H9 (cell line): ENCODE results near the gene COX8A. TPM values are rescaled to one million over a fixed set of nuclear protein-coding genes. Genes with fewer than 3 reads are reported as not detected.

Source experiments
- DNase-seq: peaks from one replicate; pipeline ENCODE4 v3.0.0-alpha.2; 2017
- H2AFZ ChIP-seq: one replicate; pipeline ENCODE4 v1.6.1; 2013; ENCODE audit warnings: mild to moderate bottlenecking, low read length, control low read depth, moderate library complexity
- H2AK5ac ChIP-seq: 2 replicates; pipeline ENCODE4 v1.6.1; 2013; ENCODE audit warnings: low read length, control low read depth, mixed read lengths; ENCODE audit not compliant: insufficient read length
- H2BK120ac ChIP-seq: one replicate; pipeline ENCODE4 v1.6.1; 2013; ENCODE audit warnings: low read depth, mild to moderate bottlenecking, low read length, control low read depth, inconsistent platforms; ENCODE audit not compliant: poor library complexity, severe bottlenecking
- H2BK12ac ChIP-seq: 2 replicates; pipeline ENCODE4 v1.6.1; 2013; ENCODE audit warnings: low read length, control low read depth, mixed read lengths, low read depth; ENCODE audit not compliant: insufficient read length
- H2BK15ac ChIP-seq: 2 replicates; pipeline ENCODE4 v1.6.1; 2013; ENCODE audit warnings: low read depth, low read length, control low read depth
- H2BK20ac ChIP-seq: one replicate; pipeline ENCODE4 v1.6.1; 2013; ENCODE audit warnings: low read depth, mild to moderate bottlenecking, low read length, control low read depth, inconsistent platforms; ENCODE audit not compliant: poor library complexity, severe bottlenecking
- H2BK5ac ChIP-seq: 2 replicates; pipeline ENCODE4 v1.6.1; 2013; ENCODE audit warnings: low read length, control low read depth, mixed read lengths; ENCODE audit not compliant: insufficient read length
- H3K14ac ChIP-seq: 2 replicates; pipeline ENCODE4 v1.6.1; 2013; ENCODE audit warnings: low read length, control low read depth; ENCODE audit not compliant: insufficient read depth
- H3K18ac ChIP-seq: 2 replicates; pipeline ENCODE4 v1.6.1; 2013; ENCODE audit warnings: low read depth, mild to moderate bottlenecking, mixed read lengths, low read length, control low read depth; ENCODE audit not compliant: insufficient read length
- H3K23ac ChIP-seq: 2 replicates; pipeline ENCODE4 v1.6.1; 2013; ENCODE audit warnings: low read length, control low read depth, mixed read lengths, low read depth; ENCODE audit not compliant: insufficient read length
- H3K23me2 ChIP-seq: 2 replicates; pipeline ENCODE4 v1.6.1; 2013; ENCODE audit warnings: low read depth, mild to moderate bottlenecking, mixed read lengths, low read length, control low read depth; ENCODE audit not compliant: insufficient read length, poor library complexity, severe bottlenecking
- H3K27ac ChIP-seq: 2 replicates; pipeline ENCODE4 v1.5.1; 2013; ENCODE audit warnings: low read length, control low read depth, mixed read lengths, low read depth; ENCODE audit not compliant: insufficient read length
- H3K27me3 ChIP-seq: 2 replicates; pipeline ENCODE4 v1.6.1; 2013; ENCODE audit warnings: low read length, control low read depth, inconsistent platforms; ENCODE audit not compliant: insufficient read depth
- H3K4ac ChIP-seq: 2 replicates; pipeline ENCODE4 v1.6.1; 2013; ENCODE audit warnings: low read depth, mild to moderate bottlenecking, control low read depth, inconsistent platforms, low read length, moderate library complexity
- H3K4me1 ChIP-seq: 2 replicates; pipeline ENCODE4 v1.6.1; 2013; ENCODE audit warnings: low read length, control low read depth, inconsistent platforms; ENCODE audit not compliant: insufficient read depth
- H3K4me2 ChIP-seq: 2 replicates; pipeline ENCODE4 v1.6.1; 2013; ENCODE audit warnings: low read length, control low read depth, mixed read lengths; ENCODE audit not compliant: insufficient read length, insufficient read depth
- H3K56ac ChIP-seq: 2 replicates; pipeline ENCODE4 v1.6.1; 2013; ENCODE audit warnings: low read depth, mild to moderate bottlenecking, mixed read lengths, low read length, control low read depth; ENCODE audit not compliant: insufficient read length
- H3K79me1 ChIP-seq: 2 replicates; pipeline ENCODE4 v1.6.1; 2013; ENCODE audit warnings: low read depth, mild to moderate bottlenecking, moderate library complexity, low read length, control low read depth, inconsistent platforms; ENCODE audit not compliant: insufficient read depth, poor library complexity, severe bottlenecking
- H3K79me2 ChIP-seq: 2 replicates; pipeline ENCODE4 v1.6.1; 2013; ENCODE audit warnings: low read length, control low read depth, inconsistent platforms; ENCODE audit not compliant: insufficient read depth
- H3K9ac ChIP-seq: 2 replicates; pipeline ENCODE4 v1.6.1; 2013; ENCODE audit warnings: low read length, control low read depth, mixed read lengths; ENCODE audit not compliant: insufficient read length; ENCODE audit errors: extremely low read depth
- H3K9me3 ChIP-seq: one replicate; pipeline ENCODE4 v1.6.1; 2013; ENCODE audit warnings: low read depth, low read length, inconsistent platforms; ENCODE audit not compliant: control insufficient read depth
- H3T11ph ChIP-seq: one replicate; pipeline ENCODE4 v1.6.1; 2013; ENCODE audit warnings: mild to moderate bottlenecking, low read length, control low read depth, inconsistent platforms
- H4K20me1 ChIP-seq: one replicate; pipeline ENCODE4 v1.6.1; 2013; ENCODE audit not compliant: control insufficient read depth, insufficient read length, insufficient read depth
- H4K5ac ChIP-seq: 2 replicates; pipeline ENCODE4 v1.6.1; 2013; ENCODE audit warnings: low read depth, mild to moderate bottlenecking, mixed read lengths, low read length, control low read depth; ENCODE audit not compliant: insufficient read length
- H4K8ac ChIP-seq: replicated peaks from 2 replicates; pipeline ENCODE4 v1.6.1; 2013; ENCODE audit warnings: low read length, control low read depth, mixed read lengths, low read depth; ENCODE audit not compliant: insufficient read length
- H4K91ac ChIP-seq: 2 replicates; pipeline ENCODE4 v1.6.1; 2013; ENCODE audit warnings: low read depth, mild to moderate bottlenecking, moderate library complexity, mixed read lengths, low read length, control low read depth; ENCODE audit not compliant: insufficient read length
- H3K27ac Mint-ChIP-seq, 3 experiments: 2 replicates in 2 of 3; 3 replicates in 1 of 3; pipeline ENCODE4 v1.8.0; 2020 to 2021; ENCODE audit warnings: mixed read lengths in 3 of 3, mild to moderate bottlenecking in 1 of 3, moderate library complexity in 1 of 3
- H3K27me3 Mint-ChIP-seq: 2 replicates; pipeline ENCODE4 v1.8.0; 2021; ENCODE audit warnings: low read depth, mild to moderate bottlenecking, moderate library complexity, mixed read lengths
- H3K36me3 Mint-ChIP-seq, 3 experiments: 2 replicates in 2 of 3; 3 replicates in 1 of 3; pipeline ENCODE4 v1.8.0; 2020 to 2021; ENCODE audit warnings: low read depth in 3 of 3, mixed read lengths in 3 of 3; ENCODE audit not compliant: insufficient read depth in 1 of 3
- H3K4me1 Mint-ChIP-seq, 2 experiments: 2 replicates each; pipeline ENCODE4 v1.8.0; 2020; ENCODE audit warnings: mixed read lengths in 2 of 2
- H3K4me3 Mint-ChIP-seq, 2 experiments: 2 replicates in 1 of 2; 3 replicates in 1 of 2; pipeline ENCODE4 v1.8.0; 2020 to 2021; ENCODE audit warnings: mild to moderate bottlenecking in 2 of 2, mixed read lengths in 2 of 2, moderate library complexity in 1 of 2
- H3K9me3 Mint-ChIP-seq, 2 experiments: 2 replicates in 1 of 2; 3 replicates in 1 of 2; pipeline ENCODE4 v1.8.0; 2020; ENCODE audit warnings: mild to moderate bottlenecking in 2 of 2, mixed read lengths in 2 of 2, moderate library complexity in 1 of 2
- CTCF ChIP-seq: fragments of 200-600 bp; sonication (generic); conservative IDR thresholded peaks from 3 replicates; pipeline ENCODE4 v1.8.0; 2021; ENCODE audit warnings: antibody characterized with exemption, mild to moderate bottlenecking
- WGBS: extraction: QIAGEN DNeasy Blood & Tissue Kit; methylation state at CpG from one replicate; pipeline ENCODE4 v1.1.7; 2013; ENCODE audit warnings: missing lambda C conversion rate, low lambda C conversion rate, mixed read lengths; ENCODE audit not compliant: insufficient read length; ENCODE audit errors: extremely low coverage; 5-methylcytosine and 5-hydroxymethylcytosine counted together
- total RNA-seq: library from RNA; stranded (reverse); gene quantifications from 2 replicates; pipeline ENCODE4 v1.2.1, GENCODE V29; 2021

The COX8A gene
- total RNA-seq, 1 experiment from 2014 or later: 429 TPM

GRCh38 chr11:64013141-64013896 is 38.9 kb downstream of the COX8A start:
- Histone ChIP-seq H3T11ph (no peak overlapping the region), H3K79me1 (no peaks in the 10 kb centered on the region), H2AK5ac (no peak overlapping the region), H3K27ac (no peak overlapping the region), H3K27me3 (peaks cover 13% of the 10 kb centered on the region; the same call in 1 of the 2 replicates), H3K4ac (no peak overlapping the region), H3K56ac (no peak overlapping the region), H3K23me2 (no peaks in the 10 kb centered on the region), H3K14ac (no peak overlapping the region), H3K9ac (no peak overlapping the region), H3K23ac (no peak overlapping the region), H4K8ac (no peak overlapping the region), H3K79me2 (no peaks in the 10 kb centered on the region), H3K4me1 (no peaks in the 10 kb centered on the region), H2BK12ac (no peak overlapping the region), H3K9me3 (no peaks in the 10 kb centered on the region), H4K5ac (no peak overlapping the region), H4K91ac (no peak overlapping the region), H2AFZ (no peak overlapping the region), H3K18ac (no peak overlapping the region), H2BK20ac (no peak overlapping the region), H2BK120ac (no peak overlapping the region), H4K20me1 (no peaks in the 10 kb centered on the region), H3K4me2 (no peak overlapping the region), H2BK15ac (no peak overlapping the region), H2BK5ac (no peak overlapping the region)
- H3K27me3 Mint-ChIP-seq: peaks cover 80% of the 10 kb centered on the region
- no peak overlapping the region; a peak in 1 of 5 replicates for H3K4me3 Mint-ChIP-seq
- no peak overlapping the region; a peak in 1 of 7 replicates for H3K27ac Mint-ChIP-seq
- no CpG with 5 or more reads among the region's 16 CpGs for WGBS
- H3K9me3 Mint-ChIP-seq: peaks cover 9 to 14% of the 10 kb centered on the region in 2 experiments; a peak in 3 of 5 replicates
- TF ChIP-seq CTCF: no peak
- peaks cover 2% of the 10 kb centered on the region in 2 experiments; a peak in 3 of 4 replicates for H3K4me1 Mint-ChIP-seq
- DNase-seq: no peak
- H3K36me3 Mint-ChIP-seq: peaks cover 2 to 10% (median 4%) of the 10 kb centered on the region in 3 experiments; a peak in 5 of 7 replicates
